IPS-15b (cell line): Measurements from ENCODE around the gene CLEC16A.
"Not testable (repeated sequence)": the region's sequence is repeated elsewhere in the genome, so short reads cannot be mapped to it uniquely, and the experiment has no call there.

Experiments used
- H3K27me3 ChIP-seq: one replicate; pipeline ENCODE4 v1.6.1; 2013; ENCODE audit warnings: low read length; ENCODE audit not compliant: control insufficient read depth, insufficient read depth
- H3K36me3 ChIP-seq: one replicate; pipeline ENCODE4 v1.6.1; 2013; ENCODE audit warnings: low read length; ENCODE audit not compliant: control insufficient read depth, insufficient read depth
- H3K4me1 ChIP-seq: one replicate; pipeline ENCODE4 v1.6.1; 2013; ENCODE audit warnings: mild to moderate bottlenecking, low read length; ENCODE audit not compliant: control insufficient read depth, insufficient read depth
- H3K4me3 ChIP-seq: one replicate; pipeline ENCODE4 v1.5.1; 2013; ENCODE audit warnings: low read depth, low read length
- H3K9ac ChIP-seq: one replicate; pipeline ENCODE4 v1.6.1; 2013; ENCODE audit warnings: low read depth, mild to moderate bottlenecking, low read length
- H3K9me3 ChIP-seq: one replicate; pipeline ENCODE4 v1.6.1; 2013; ENCODE audit warnings: mild to moderate bottlenecking, low read length; ENCODE audit not compliant: control insufficient read depth, insufficient read depth

The CLEC16A gene

DNA sequence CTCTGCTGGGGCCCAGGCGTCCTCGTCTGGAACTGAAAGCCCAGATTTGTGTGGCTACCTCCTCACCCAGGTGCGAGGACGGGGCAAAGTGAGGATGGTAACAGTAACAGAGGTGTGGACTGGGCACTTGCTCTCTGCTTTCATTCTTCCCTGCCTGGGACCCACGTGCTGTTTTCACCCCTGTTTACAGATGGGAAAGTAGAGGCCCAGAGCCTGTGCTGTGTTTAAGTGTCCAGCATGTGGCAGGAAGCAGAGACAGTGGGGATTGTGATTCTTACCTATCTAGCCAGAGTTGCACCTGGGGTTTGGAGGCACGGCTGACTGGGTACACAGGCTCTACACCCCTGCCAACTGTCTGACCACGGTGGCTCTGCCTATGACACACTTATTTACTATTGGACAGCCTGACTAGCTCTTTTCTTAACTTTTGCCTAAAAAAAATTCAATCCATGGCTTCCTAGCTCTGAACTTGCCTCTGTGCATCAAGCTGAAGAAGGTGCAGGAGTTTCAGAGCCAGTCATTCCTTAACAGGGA is 155.4 kb downstream of the CLEC16A start:
- no peaks in the 10 kb centered on the region for H3K27me3 ChIP-seq
- no peaks in the 10 kb centered on the region for H3K36me3 ChIP-seq
- no peak overlapping the region for H3K9ac ChIP-seq
- H3K4me3 ChIP-seq, result no peak overlapping the region
- no peaks in the 10 kb centered on the region for H3K9me3 ChIP-seq
- no peaks in the 10 kb centered on the region for H3K4me1 ChIP-seq

- Histone ChIP-seq H3K4me1 (no peaks in the 10 kb centered on the region), H3K27me3 (no peaks in the 10 kb centered on the region), H3K9me3 (no peaks in the 10 kb centered on the region), H3K36me3 (no peaks in the 10 kb centered on the region), H3K9ac (no peak overlapping the region), H3K4me3 (no peak overlapping the region)
These were observed 155.9 kb downstream of the CLEC16A start for GRCh38 chr16:11100239-11100750.

DNA sequence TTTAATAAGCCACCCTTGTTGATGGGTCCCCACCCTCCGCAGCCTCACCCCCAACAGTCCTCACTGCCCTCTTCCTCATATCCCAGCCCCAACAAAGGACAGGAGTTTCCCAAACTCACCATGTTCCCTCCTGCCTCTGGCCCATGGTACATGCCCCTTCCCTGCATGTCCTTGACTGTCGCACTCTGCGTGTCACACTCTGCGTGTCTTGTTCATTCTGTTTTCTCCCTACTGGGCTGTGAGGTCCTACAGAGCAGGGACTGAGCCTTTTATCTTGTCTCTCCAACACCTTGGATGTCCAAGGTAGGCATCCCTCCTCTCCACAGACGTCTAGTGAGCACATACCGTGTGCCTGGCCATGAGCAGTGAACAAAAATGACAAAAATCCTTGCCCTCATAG is 156.9 kb downstream of the CLEC16A start:
- H3K9me3 ChIP-seq, result no peaks in the 10 kb centered on the region
- H3K4me3 ChIP-seq, result no peak overlapping the region
- H3K9ac ChIP-seq, result no peak overlapping the region
- H3K27me3 ChIP-seq, result no peaks in the 10 kb centered on the region
- H3K36me3 ChIP-seq, result no peaks in the 10 kb centered on the region
- no peaks in the 10 kb centered on the region for H3K4me1 ChIP-seq

GRCh38 chr16:11101695-11102522 is 157.5 kb downstream of the CLEC16A start:
- no peaks in the 10 kb centered on the region for H3K27me3 ChIP-seq
- no peak overlapping the region for H3K9ac ChIP-seq
- H3K9me3 ChIP-seq, result no peaks in the 10 kb centered on the region
- no peak overlapping the region for H3K4me3 ChIP-seq
- H3K4me1 ChIP-seq, result no peaks in the 10 kb centered on the region
- H3K36me3 ChIP-seq, result no peaks in the 10 kb centered on the region

DNA sequence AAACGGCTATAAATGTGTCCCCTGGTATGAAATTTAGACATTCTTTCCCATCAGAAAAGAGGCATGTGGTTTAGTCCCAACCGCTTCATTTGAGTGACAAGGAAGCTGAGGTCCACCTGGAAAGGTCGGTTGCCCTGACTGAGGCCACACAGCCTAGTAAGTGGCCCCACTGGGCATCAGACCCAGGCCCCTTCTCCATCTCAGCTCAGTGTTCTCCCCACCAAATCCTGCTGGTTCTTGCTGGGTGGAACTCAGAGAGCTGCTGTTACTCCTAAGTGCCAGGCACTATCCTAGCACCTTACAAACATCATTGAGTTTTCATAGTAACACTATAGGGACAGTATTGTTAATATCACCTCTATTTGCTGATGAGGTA is 158.1 kb downstream of the CLEC16A start:
- H3K36me3 ChIP-seq, result no peaks in the 10 kb centered on the region
- H3K9me3 ChIP-seq, result no peaks in the 10 kb centered on the region
- H3K4me3 ChIP-seq, result no peak overlapping the region
- no peaks in the 10 kb centered on the region for H3K4me1 ChIP-seq
- no peak overlapping the region for H3K9ac ChIP-seq
- H3K27me3 ChIP-seq, result no peaks in the 10 kb centered on the region

DNA sequence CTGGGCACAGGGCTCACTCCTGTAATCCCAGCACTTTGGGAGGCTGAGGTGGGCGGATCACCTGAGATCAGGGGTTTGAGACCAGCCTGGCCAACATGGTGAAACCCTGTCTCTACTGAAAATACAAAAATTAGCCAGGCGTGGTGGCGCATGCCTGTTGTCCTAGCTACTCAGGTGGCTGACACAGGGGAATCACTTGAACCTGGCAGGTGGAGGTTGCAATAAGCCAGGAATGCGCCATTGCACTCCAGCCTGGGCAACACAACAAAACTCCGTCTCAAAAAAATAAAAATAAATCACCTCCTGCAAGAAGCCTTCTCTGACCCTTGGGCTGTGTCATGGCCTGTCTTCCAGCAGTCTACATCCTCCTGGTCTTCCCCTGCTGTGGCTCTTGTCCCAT is 158.9 kb downstream of the CLEC16A start:
- not testable (repeated sequence) for H3K4me1 ChIP-seq, H3K4me3 ChIP-seq, H3K27me3 ChIP-seq, H3K9me3 ChIP-seq, H3K9ac ChIP-seq, H3K36me3 ChIP-seq

GRCh38 chr16:11104168-11105037 is 160.0 kb downstream of the CLEC16A start:
- Histone ChIP-seq H3K9ac (no peak overlapping the region), H3K27me3 (no peaks in the 10 kb centered on the region), H3K9me3 (no peaks in the 10 kb centered on the region), H3K36me3 (no peaks in the 10 kb centered on the region), H3K4me3 (no peak overlapping the region), H3K4me1 (no peaks in the 10 kb centered on the region)

DNA sequence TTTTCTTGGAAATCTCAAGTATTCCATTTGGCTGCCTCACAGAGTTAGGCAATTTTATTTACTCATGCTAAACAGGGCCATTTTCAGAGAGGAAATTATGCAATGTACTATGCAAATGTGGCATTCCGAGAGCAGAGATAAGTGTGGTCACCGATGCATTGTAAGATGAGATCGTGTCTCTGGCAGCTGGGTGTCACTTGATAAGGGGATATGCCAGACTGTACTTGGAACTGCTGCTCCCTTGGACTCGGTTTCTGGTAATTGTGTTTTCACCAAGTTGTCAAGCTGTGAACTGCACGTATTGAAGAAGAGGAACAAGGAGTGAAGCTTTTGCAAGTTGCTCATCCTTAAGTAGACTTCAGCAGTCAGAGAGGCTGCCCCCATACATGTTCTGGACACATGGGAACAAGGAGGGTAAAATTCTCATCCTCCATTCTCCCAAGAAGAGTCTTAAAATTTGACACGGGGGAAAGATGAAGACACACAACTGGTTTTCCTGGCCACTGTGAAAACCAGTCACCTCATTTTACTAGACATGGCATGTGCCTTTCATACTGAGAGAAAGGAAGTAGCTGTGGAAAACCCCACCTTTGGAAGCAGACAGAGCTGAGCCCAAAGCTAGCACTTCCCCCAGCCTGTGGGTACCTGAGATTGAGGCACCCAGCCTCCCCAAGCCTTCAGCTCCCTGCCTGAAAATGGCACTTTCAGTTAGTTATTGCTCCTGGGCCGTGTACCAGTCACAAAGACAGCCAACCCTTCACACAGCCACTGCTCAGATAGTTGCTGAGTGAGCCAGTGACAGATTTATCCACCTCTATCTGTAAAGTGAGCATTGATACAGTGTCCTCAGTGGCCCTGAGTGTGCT is 160.9 kb downstream of the CLEC16A start:
- no peak overlapping the region for H3K9ac ChIP-seq

DNA sequence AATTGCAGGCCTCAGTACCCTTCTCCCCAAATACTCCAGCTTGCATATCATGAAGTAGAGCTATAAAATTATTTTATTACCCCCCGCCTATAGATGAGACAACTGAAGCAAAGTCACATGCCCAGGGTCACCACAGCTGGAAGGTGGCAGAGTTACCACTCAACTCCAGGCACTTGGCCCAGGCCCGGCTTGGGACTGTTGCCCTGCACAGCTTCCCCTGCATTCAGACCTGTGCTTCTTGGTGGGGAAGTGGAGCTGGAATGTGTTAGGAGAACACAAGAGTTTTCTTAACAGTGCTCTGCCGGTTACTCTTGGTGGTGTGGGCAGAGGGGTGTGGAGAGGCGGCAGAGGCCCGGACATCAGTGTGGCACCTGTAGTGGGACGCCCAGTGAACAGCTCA is 162.4 kb downstream of the CLEC16A start:
- no peaks in the 10 kb centered on the region for H3K9me3 ChIP-seq
- H3K9ac ChIP-seq, result no peak overlapping the region
- H3K36me3 ChIP-seq, result no peaks in the 10 kb centered on the region
- no peaks in the 10 kb centered on the region for H3K27me3 ChIP-seq
- H3K4me3 ChIP-seq, result no peak overlapping the region
- H3K4me1 ChIP-seq, result no peaks in the 10 kb centered on the region

More for the DNA sequence above, 160.9 kb downstream of the CLEC16A start:
- Histone ChIP-seq H3K27me3 (no peaks in the 10 kb centered on the region), H3K4me3 (no peak overlapping the region), H3K36me3 (no peaks in the 10 kb centered on the region), H3K9me3 (no peaks in the 10 kb centered on the region), H3K4me1 (no peaks in the 10 kb centered on the region)

DNA sequence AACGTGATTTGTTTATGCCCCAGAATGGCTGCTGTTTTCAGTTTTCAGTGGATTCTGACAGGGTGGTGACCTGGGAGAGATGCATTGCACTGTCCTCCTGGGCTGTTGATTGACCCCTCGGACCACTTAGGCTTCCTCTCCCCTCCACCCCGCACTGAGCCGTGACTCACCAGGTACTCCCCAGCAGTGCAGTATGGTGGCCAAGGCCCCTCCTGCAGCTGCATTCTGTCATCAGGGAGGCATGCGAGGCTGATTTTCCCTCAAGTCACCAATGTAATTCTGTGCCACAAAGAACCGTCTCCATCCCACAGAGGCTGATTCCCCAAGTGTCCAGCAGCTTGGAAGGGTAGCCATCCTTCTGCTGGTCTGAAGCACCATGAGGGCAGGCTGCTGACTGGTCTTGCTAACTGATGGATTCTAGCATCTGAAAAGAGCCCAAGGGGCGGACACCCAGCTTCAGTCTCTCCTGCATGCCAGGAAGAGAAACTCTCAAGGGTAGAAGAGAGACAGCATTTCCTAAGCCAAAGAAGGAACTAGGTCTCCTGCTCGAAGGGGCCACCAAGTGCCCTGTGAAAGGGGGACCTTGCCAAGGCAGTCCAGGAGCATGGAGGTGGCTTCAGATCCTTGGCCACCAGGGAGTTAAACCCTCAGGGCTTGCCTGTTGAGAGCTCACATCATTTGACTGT is 163.6 kb downstream of the CLEC16A start:
- Histone ChIP-seq H3K9ac (no peak overlapping the region), H3K4me1 (no peaks in the 10 kb centered on the region), H3K27me3 (no peaks in the 10 kb centered on the region), H3K36me3 (no peaks in the 10 kb centered on the region), H3K9me3 (no peaks in the 10 kb centered on the region), H3K4me3 (no peak overlapping the region)

- no peak overlapping the region for H3K9ac ChIP-seq
- H3K27me3 ChIP-seq, result no peaks in the 10 kb centered on the region
- H3K4me3 ChIP-seq, result no peak overlapping the region
- H3K4me1 ChIP-seq, result no peaks in the 10 kb centered on the region
- no peaks in the 10 kb centered on the region for H3K36me3 ChIP-seq
- no peaks in the 10 kb centered on the region for H3K9me3 ChIP-seq
These were observed 164.1 kb downstream of the CLEC16A start for GRCh38 chr16:11108466-11108805.
